Smooth muscle cell (in vitro differentiated cells): Measurements from ENCODE around the gene CMPK1. TPM values are rescaled to one million over a fixed set of nuclear protein-coding genes. Genes with fewer than 3 reads are reported as not detected.

ENCODE experiments used
- DNase-seq: peaks from one replicate; lab custom pipeline; 2025; ENCODE audit not compliant: unreplicated experiment; lab: John Stamatoyannopoulos, UW
- H2AFZ ChIP-seq: fragments of 200-600 bp; sonication (generic); 2 replicates; pipeline ENCODE4 v1.6.0; 2016; ENCODE audit warnings: antibody characterized with exemption, low read depth, mild to moderate bottlenecking
- H3F3A ChIP-seq: fragments of 200-600 bp; sonication (generic); 2 replicates; pipeline ENCODE4 v1.6.0; 2017; ENCODE audit warnings: antibody characterized with exemption, low read depth
- H3K27ac ChIP-seq: fragments of 200-600 bp; sonication (generic); 2 replicates; pipeline ENCODE4 v1.5.1; 2016; ENCODE audit warnings: low read depth, mild to moderate bottlenecking
- H3K27me3 ChIP-seq: fragments of 200-600 bp; sonication (generic); 2 replicates; pipeline ENCODE4 v1.6.1; 2016; ENCODE audit warnings: low read depth, mild to moderate bottlenecking
- H3K36me3 ChIP-seq: fragments of 200-600 bp; sonication (generic); 2 replicates; pipeline ENCODE4 v1.5.1; 2016; ENCODE audit warnings: low read depth
- H3K4me1 ChIP-seq: fragments of 200-600 bp; sonication (generic); 2 replicates; pipeline ENCODE4 v1.5.1; 2016; ENCODE audit warnings: low read depth
- H3K4me2 ChIP-seq: fragments of 200-600 bp; sonication (generic); 2 replicates; pipeline ENCODE4 v1.6.0; 2016; ENCODE audit warnings: mild to moderate bottlenecking
- H3K4me3 ChIP-seq: fragments of 200-600 bp; sonication (generic); 2 replicates; pipeline ENCODE4 v1.5.1; 2016; ENCODE audit warnings: mild to moderate bottlenecking
- H3K79me2 ChIP-seq: fragments of 200-600 bp; sonication (generic); 2 replicates; pipeline ENCODE4 v1.6.0; 2016; ENCODE audit warnings: low read depth, mild to moderate bottlenecking
- H3K9ac ChIP-seq: fragments of 200-600 bp; sonication (generic); 2 replicates; pipeline ENCODE4 v1.6.0; 2016; ENCODE audit warnings: low read depth
- H3K9me3 ChIP-seq: fragments of 200-600 bp; sonication (generic); replicated peaks from 2 replicates; pipeline ENCODE4 v1.5.1; 2016; ENCODE audit warnings: low read depth
- H4K20me1 ChIP-seq: fragments of 200-600 bp; sonication (generic); 2 replicates; pipeline ENCODE4 v1.6.0; 2016; ENCODE audit warnings: low read depth
- WGBS: methylation state at CpG from one replicate; pipeline ENCODE4 v1.1.7; 2016; ENCODE audit warnings: low lambda C conversion rate; 5-methylcytosine and 5-hydroxymethylcytosine counted together
- polyA plus RNA-seq: library from polyadenylated mRNA; unstranded; fragments of >200 nt; fragmentation: Nextera tagmentation; extraction: Ambion mirVana; gene quantifications from 2 replicates; pipeline ENCODE4 v1.2.1, GENCODE V29; 2016
- total RNA-seq: library from RNA; depleted of rRNA; stranded (reverse); fragments of >200 nt; gene quantifications from 2 replicates; pipeline ENCODE4 v1.2.3, GENCODE V29; 2014
- TF ChIP-seq, protein P1 (sequence below): fragments of 200-600 bp; sonication (generic); IDR thresholded peaks from 2 replicates; pipeline ENCODE4 v1.5.1; 2017; ENCODE audit warnings: borderline replicate concordance, mild to moderate bottlenecking, antibody characterized with exemption; ENCODE audit not compliant: insufficient read depth, poor library complexity, severe bottlenecking

The CMPK1 gene
- total and polyA plus RNA-seq, 2 experiments from 2014 or later, result 75.5 to 105 TPM

DNA sequence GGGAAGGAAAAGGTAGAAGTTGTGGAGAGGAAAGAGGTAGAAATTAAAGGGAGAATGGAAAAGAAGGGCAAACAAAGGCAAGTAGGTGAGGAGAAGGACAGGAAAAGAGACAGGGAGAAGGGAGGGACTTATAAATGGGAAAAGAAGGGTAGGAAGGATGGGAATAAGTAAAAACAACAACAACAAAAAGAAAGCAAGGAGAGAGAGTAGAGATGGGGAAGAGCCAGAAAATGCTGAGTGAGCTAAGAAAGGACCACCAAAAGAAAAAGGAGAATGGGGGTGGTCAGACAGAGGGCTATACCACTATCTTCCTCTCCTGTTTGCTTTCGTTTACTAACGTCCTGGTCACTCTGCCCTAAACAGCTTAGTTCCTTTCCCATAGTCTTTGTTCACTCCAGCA lies 1.7 kb upstream of the CMPK1 start:
- Histone ChIP-seq H4K20me1 (peaks cover 12% of the 10 kb centered on the region), H3K4me1 (peaks cover 11% of the 10 kb centered on the region), H3K27ac (no peak overlapping the region), H3K9me3 (no peaks in the 10 kb centered on the region), H3K9ac (no peak overlapping the region), H3K4me3 (no peak overlapping the region), H3K79me2 (peaks cover 23% of the 10 kb centered on the region), H3K27me3 (no peaks in the 10 kb centered on the region), H3F3A (peaks cover 6% of the 10 kb centered on the region), H3K36me3 (no peaks in the 10 kb centered on the region), H2AFZ (no peak overlapping the region), H3K4me2 (no peak overlapping the region)
- TF ChIP-seq, protein P1, sequence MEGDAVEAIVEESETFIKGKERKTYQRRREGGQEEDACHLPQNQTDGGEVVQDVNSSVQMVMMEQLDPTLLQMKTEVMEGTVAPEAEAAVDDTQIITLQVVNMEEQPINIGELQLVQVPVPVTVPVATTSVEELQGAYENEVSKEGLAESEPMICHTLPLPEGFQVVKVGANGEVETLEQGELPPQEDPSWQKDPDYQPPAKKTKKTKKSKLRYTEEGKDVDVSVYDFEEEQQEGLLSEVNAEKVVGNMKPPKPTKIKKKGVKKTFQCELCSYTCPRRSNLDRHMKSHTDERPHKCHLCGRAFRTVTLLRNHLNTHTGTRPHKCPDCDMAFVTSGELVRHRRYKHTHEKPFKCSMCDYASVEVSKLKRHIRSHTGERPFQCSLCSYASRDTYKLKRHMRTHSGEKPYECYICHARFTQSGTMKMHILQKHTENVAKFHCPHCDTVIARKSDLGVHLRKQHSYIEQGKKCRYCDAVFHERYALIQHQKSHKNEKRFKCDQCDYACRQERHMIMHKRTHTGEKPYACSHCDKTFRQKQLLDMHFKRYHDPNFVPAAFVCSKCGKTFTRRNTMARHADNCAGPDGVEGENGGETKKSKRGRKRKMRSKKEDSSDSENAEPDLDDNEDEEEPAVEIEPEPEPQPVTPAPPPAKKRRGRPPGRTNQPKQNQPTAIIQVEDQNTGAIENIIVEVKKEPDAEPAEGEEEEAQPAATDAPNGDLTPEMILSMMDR, result no peak
- DNase-seq, result no peak
- WGBS, result 86% methylated on average over 2 of the region's 2 CpGs

DNA sequence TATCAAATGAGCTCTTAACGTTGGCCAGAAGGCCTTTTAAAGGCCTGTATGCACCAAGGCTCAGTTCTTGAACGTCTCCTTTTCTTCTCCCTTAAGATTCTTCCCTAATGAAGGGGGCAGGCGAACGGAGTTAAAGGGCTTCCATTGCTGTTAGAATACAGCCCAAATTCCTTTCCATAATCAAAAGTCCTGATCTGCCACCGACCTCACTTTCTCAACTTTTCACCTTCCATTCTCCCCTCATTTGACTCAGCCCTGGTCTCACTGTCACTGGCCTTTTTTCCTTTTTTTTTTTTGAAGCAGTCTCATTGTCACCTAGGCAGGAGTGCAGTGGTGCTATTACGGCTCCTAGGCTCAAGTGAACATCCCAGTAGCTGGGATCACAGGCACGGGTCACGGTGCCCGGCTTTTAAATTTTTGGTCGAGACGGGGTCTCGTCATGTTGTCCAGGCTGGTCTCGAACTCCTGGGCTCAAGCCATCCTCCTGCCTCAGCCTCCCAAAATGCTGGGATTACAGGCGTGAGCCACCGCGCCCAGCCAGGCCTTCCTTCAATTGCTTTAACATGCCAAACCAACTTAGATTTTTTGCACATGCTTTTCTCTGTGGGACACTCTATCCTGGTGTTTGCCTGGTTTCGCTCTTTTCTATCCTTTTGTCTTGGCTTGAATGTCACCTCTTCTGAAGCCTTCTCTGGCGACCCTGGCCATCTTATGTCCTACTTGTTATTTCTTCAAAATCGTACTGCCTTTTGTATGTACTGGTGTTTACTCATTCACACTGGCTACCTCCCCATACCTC lies 612 bp upstream of the CMPK1 start:
- H4K20me1 ChIP-seq, result peaks cover 19% of the 10 kb centered on the region
- H3K4me3 ChIP-seq, result peak overlapping the region; percentile 96
- no peaks in the 10 kb centered on the region for H3K9me3 ChIP-seq
- H3K9ac ChIP-seq, result peak overlapping the region; percentile 79
- peak overlapping the region; percentile 98 for H2AFZ ChIP-seq
- 50% methylated on average over 19 of the region's 19 CpGs for WGBS
- H3K4me1 ChIP-seq, result peaks cover 11% of the 10 kb centered on the region
- H3K4me2 ChIP-seq, result peak overlapping the region; percentile 91
- DNase-seq, result no peak
- H3K27ac ChIP-seq, result peak overlapping the region; percentile 91
- H3K36me3 ChIP-seq, result no peaks in the 10 kb centered on the region
- TF ChIP-seq, protein P1, result no peak
- H3F3A ChIP-seq, result peaks cover 6% of the 10 kb centered on the region
- no peaks in the 10 kb centered on the region for H3K27me3 ChIP-seq
- peaks cover 34% of the 10 kb centered on the region for H3K79me2 ChIP-seq

DNA sequence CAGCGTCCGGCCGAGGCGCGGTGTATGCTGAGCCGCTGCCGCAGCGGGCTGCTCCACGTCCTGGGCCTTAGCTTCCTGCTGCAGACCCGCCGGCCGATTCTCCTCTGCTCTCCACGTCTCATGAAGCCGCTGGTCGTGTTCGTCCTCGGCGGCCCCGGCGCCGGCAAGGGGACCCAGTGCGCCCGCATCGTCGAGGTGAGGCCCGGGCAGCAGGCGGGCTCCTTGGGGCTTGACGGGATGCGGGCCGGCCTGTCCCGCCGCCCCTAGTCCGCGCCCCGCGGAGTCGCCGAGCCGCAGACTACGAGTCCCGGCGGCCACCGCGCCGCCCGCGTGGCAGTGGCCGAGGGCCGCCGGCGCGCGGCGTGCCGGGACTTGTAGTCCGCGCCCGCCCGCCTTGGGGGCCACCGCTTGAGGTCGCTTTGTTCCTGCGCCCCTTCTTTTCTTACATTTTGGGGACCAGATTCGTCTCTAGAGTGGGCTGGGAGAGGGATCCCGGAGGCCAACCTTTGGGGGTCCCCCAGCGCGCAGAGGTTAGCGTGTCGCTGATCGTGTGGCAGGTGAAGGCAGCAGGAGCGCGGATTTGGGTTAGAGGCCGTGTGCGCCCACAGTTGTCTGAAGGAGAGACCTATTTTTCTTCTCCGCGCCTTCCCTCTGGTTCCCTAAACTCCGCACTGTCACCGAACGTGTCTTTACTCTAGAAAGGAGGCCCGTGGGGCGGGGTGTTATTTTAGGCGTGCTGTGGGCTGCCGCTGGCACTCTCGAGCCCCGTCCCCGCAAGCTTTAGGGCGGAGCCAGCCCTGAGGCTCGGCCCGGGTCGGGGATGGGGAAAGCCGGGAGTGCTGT lies 553 bp downstream of the CMPK1 start:
- TF ChIP-seq, protein P1, result no peak
- peak overlapping the region; percentile 91 for H3K27ac ChIP-seq
- H3K9ac ChIP-seq, result peak overlapping the region; percentile 87
- H3K9me3 ChIP-seq, result no peaks in the 10 kb centered on the region
- H4K20me1 ChIP-seq, result peaks cover 31% of the 10 kb centered on the region
- DNase-seq, result peak; percentile 81
- H3K4me3 ChIP-seq, result peak overlapping the region; percentile 96
- no peaks in the 10 kb centered on the region for H3K27me3 ChIP-seq
- H3K79me2 ChIP-seq, result peaks cover 46% of the 10 kb centered on the region
- peak overlapping the region; percentile 98 for H2AFZ ChIP-seq
- no peaks in the 10 kb centered on the region for H3K36me3 ChIP-seq
- WGBS, result under 1% methylated on average over 83 of the region's 90 CpGs
- peaks cover 6% of the 10 kb centered on the region for H3F3A ChIP-seq
- peaks cover 11% of the 10 kb centered on the region for H3K4me1 ChIP-seq
- peak overlapping the region; percentile 91 for H3K4me2 ChIP-seq
